AG04449 (cell line): ENCODE results near the gene MORN3.
A peak's percentile ranks its signal among the peaks of the same experiment; 100 is the strongest.
"Not testable (repeated sequence)": the region's sequence is repeated elsewhere in the genome, so short reads cannot be mapped to it uniquely, and the experiment has no call there.

ENCODE experiments used
- CTCF ChIA-PET: fragments of 350-600 bp; formaldehyde crosslinking; extraction: SDS; loops from one replicate; lab custom pipeline; 2021; ENCODE audit warnings: antibody characterized with exemption; lab: Yijun Ruan, JAX
- POLR2A ChIA-PET: fragments of 400-600, 350-600 bp; formaldehyde crosslinking; extraction: SDS; loops from one replicate; lab custom pipeline; 2020; ENCODE audit warnings: antibody characterized with exemption, inconsistent platforms; lab: Yijun Ruan, JAX
- DNase-seq: peaks from one replicate; pipeline ENCODE4 v3.0.0-alpha.2; 2010; ENCODE audit warnings: low read depth, low spot score
- H3K4me3 ChIP-seq: 2 replicates; pipeline ENCODE4 v1.5.1; 2011; ENCODE audit warnings: low read depth, mild to moderate bottlenecking, control low read depth, low read length
- CTCF ChIP-seq: IDR thresholded peaks from one replicate; pipeline ENCODE4 v1.5.1; 2011; ENCODE audit warnings: mild to moderate bottlenecking, moderate library complexity, low read length, control low read depth, inconsistent platforms; ENCODE audit not compliant: insufficient read depth; ENCODE audit errors: missing control alignments

MORN3 gene

GRCh38 chr12:121676190-121676589, 6.7 kb upstream of the MORN3 start:
- CTCF ChIA-PET: interaction anchor here (1.3 kb wide), 1 partner anchor 53 kb away, joined by 3 read pairs; no protein-coding TSS in a partner anchor
- DNase-seq: no peak
- POLR2A ChIA-PET: no interaction called here
- no peak for TF ChIP-seq CTCF
- no peak overlapping the region for H3K4me3 ChIP-seq

GRCh38 chr12:121673013-121673511, 3.6 kb upstream of the MORN3 start:
- TF ChIP-seq CTCF: no peak
- DNase-seq: no peak
- no peak overlapping the region for H3K4me3 ChIP-seq
- ChIA-PET CTCF (interaction anchor here (1.3 to 9.4 kb wide), 4 partner anchors 9 to 175 kb away, joined by 3 to 287 read pairs (median 90); no protein-coding TSS in a partner anchor), POLR2A (interaction anchor here (0.5 kb wide), 1 partner anchor 194 kb away, joined by 3 read pairs; no protein-coding TSS in a partner anchor)

- peak; percentile 61 for TF ChIP-seq CTCF
- no peak overlapping the region for H3K4me3 ChIP-seq
- CTCF ChIA-PET: interaction anchor here (0.6 to 9.4 kb wide), 28 partner anchors 9 to 334 kb away, joined by 3 to 287 read pairs (median 5); partner anchors contain the start of genes ORAI1 and RHOF
- POLR2A ChIA-PET: interaction anchor here (0.9 kb wide), 1 partner anchor 117 kb away, joined by 9 read pairs; no protein-coding TSS in a partner anchor
- DNase-seq: no peak
These were observed 519 bp downstream of the MORN3 start for GRCh38 chr12:121668750-121669520.

- POLR2A ChIA-PET: interaction anchor here (0.6 kb wide), 1 partner anchor 31 kb away, joined by 4 read pairs; no protein-coding TSS in a partner anchor
- DNase-seq, H3K4me3 ChIP-seq: not testable (repeated sequence)
- CTCF ChIA-PET: interaction anchor here (0.6 to 9.4 kb wide), 4 partner anchors 10 to 533 kb away, joined by 3 to 287 read pairs (median 59); no protein-coding TSS in a partner anchor
These were observed 2.6 kb downstream of the MORN3 start for GRCh38 chr12:121666829-121667228.

GRCh38 chr12:121663610-121663929, 5.9 kb downstream of the MORN3 start:
- POLR2A ChIA-PET: no interaction called here
- no peak for TF ChIP-seq CTCF
- CTCF ChIA-PET: no interaction called here
- DNase-seq: no peak
- H3K4me3 ChIP-seq: no peak overlapping the region

GRCh38 chr12:121661353-121662105, 7.9 kb downstream of the MORN3 start:
- ChIA-PET CTCF (interaction anchor here (0.9 to 3.1 kb wide), 6 partner anchors 9 to 166 kb away, joined by 3 to 12 read pairs (median 4); no protein-coding TSS in a partner anchor), POLR2A (interaction anchor here (0.6 kb wide), 1 partner anchor 51 kb away, joined by 3 read pairs; no protein-coding TSS in a partner anchor)
- H3K4me3 ChIP-seq, DNase-seq: not testable (repeated sequence)
